A549 (cell line): ENCODE results near the gene ELAVL1. TPM values are rescaled to one million over a fixed set of nuclear protein-coding genes. Genes with fewer than 3 reads are reported as not detected.

Experiments
- ATAC-seq, 2 experiments: fragments of 200-7000 bp in 1 of 2; fragments of >200 bp in 1 of 2; cut with Nextera tagmentation in 1 of 2; cut with Tn5 transposase in 1 of 2; 3 replicates each; pipeline versions ENCODE4 v1.8.0 to v1.9.1; 2018 to 2020; ENCODE audit warnings: mild to moderate bottlenecking in 1 of 2, moderate library complexity in 1 of 2
- CTCF ChIA-PET: fragments of 300-600 bp; sonication (Branson Sonifier 250); formaldehyde crosslinking; extraction: SDS; loops from one replicate; lab custom pipeline; 2021; ENCODE audit warnings: antibody characterized with exemption, inconsistent platforms; lab: Yijun Ruan, JAX
- POLR2A ChIA-PET: fragments of 350-600 bp; formaldehyde crosslinking; extraction: SDS; loops from one replicate; lab custom pipeline; 2021; ENCODE audit warnings: antibody characterized with exemption, inconsistent platforms; lab: Yijun Ruan, JAX
- DNase-seq, 2 experiments: peaks; one replicate each; pipeline versions ENCODE4 v3.0.0 to v3.0.0-alpha.2; 2011 to 2016; ENCODE audit warnings: low read depth in 1 of 2, low spot score in 1 of 2
- FAIRE-seq: peaks from 2 replicates; lab custom pipeline; 2011; peaks lifted over from hg19 to GRCh38; lab: Jason Lieb, UNC
- H3K27ac ChIP-seq, 2 experiments: fragments of >200 bp; sonication (Bioruptor Twin); formaldehyde crosslinking; 3 replicates each; pipeline ENCODE4 v1.5.1; 2016 to 2017
- H3K4me1 ChIP-seq: fragments of >200 bp; sonication (Bioruptor Twin); formaldehyde crosslinking; 3 replicates; pipeline ENCODE4 v1.6.1; 2016
- H3K4me2 ChIP-seq: fragments of >200 bp; sonication (Bioruptor Twin); formaldehyde crosslinking; 3 replicates; pipeline ENCODE4 v1.6.1; 2016
- H3K4me3 ChIP-seq: fragments of >200 bp; sonication (Bioruptor Twin); formaldehyde crosslinking; 3 replicates; pipeline ENCODE4 v1.5.1; 2016
- H3K9me3 ChIP-seq: fragments of >200 bp; sonication (Bioruptor Twin); formaldehyde crosslinking; 3 replicates; pipeline ENCODE4 v1.6.1; 2016
- CBX2 ChIP-seq: fragments of 200-600 bp; sonication (generic); IDR thresholded peaks from 2 replicates; pipeline ENCODE4 v1.6.1; 2016; ENCODE audit warnings: low read depth, mild to moderate bottlenecking, borderline replicate concordance
- ESRRA ChIP-seq: fragments of 150-350 bp; IDR thresholded peaks from 2 replicates; pipeline ENCODE4 v1.6.1; 2014; ENCODE audit warnings: mild to moderate bottlenecking, low read length, borderline replicate concordance
- FOSB ChIP-seq: fragments of 250-450 bp; sonication (Bioruptor Pico); IDR thresholded peaks from 2 replicates; pipeline ENCODE4 v1.5.0; 2020; ENCODE audit warnings: mild to moderate bottlenecking, moderate library complexity
- FOSL2 ChIP-seq, 2 experiments: fragments of 450-650 bp in 1 of 2; fragments of >200 bp in 1 of 2; sonication (Bioruptor Twin) in 1 of 2; formaldehyde crosslinking; IDR thresholded peaks; 2 replicates each; pipeline versions ENCODE4 v1.5.0 to v1.6.1; 2016 to 2020; ENCODE audit warnings: mild to moderate bottlenecking in 1 of 2, moderate library complexity in 1 of 2
- FOXS1 ChIP-seq: fragments of 250-450 bp; sonication (Bioruptor Pico); IDR thresholded peaks from 2 replicates; pipeline ENCODE4 v1.5.0; 2020; ENCODE audit warnings: mild to moderate bottlenecking, moderate library complexity
- HOXB13 ChIP-seq: fragments of 250-450 bp; sonication (Bioruptor Pico); IDR thresholded peaks from 2 replicates; pipeline ENCODE4 v1.5.0; 2020; ENCODE audit warnings: low read depth, mild to moderate bottlenecking, moderate library complexity
- HOXB5 ChIP-seq: fragments of 250-450 bp; sonication (Bioruptor Pico); IDR thresholded peaks from 2 replicates; pipeline ENCODE4 v1.5.0; 2020; ENCODE audit warnings: mild to moderate bottlenecking, moderate library complexity
- KDM1A ChIP-seq: fragments of 200-600 bp; sonication (generic); IDR thresholded peaks from 2 replicates; pipeline ENCODE4 v1.6.1; 2016; ENCODE audit warnings: low read depth, mild to moderate bottlenecking
- MAFK ChIP-seq: fragments of 450-650 bp; IDR thresholded peaks from 2 replicates; pipeline ENCODE4 v1.6.1; 2014; ENCODE audit not compliant: partially characterized antibody
- MYC ChIP-seq: IDR thresholded peaks from 2 replicates; pipeline ENCODE4 v1.6.1; 2012; ENCODE audit warnings: mild to moderate bottlenecking, inconsistent platforms, low read length, improper control_type of control experiment, borderline replicate concordance
- NPAS2 ChIP-seq: fragments of 250-450 bp; sonication (Bioruptor Pico); IDR thresholded peaks from 2 replicates; pipeline ENCODE4 v1.8.0; 2022; ENCODE audit warnings: mild to moderate bottlenecking, moderate library complexity, borderline replicate concordance
- NR3C1 ChIP-seq: fragments of >200 bp; sonication (Bioruptor Twin); formaldehyde crosslinking; IDR thresholded peaks from 3 replicates; pipeline ENCODE4 v1.6.1; 2017
- PHF8 ChIP-seq: fragments of 200-600 bp; sonication (generic); IDR thresholded peaks from 2 replicates; pipeline ENCODE4 v1.6.1; 2016; ENCODE audit warnings: low read depth, mild to moderate bottlenecking, antibody characterized with exemption, moderate library complexity, borderline replicate concordance
- RAD21 ChIP-seq, 2 experiments: fragments of >200 bp in 1 of 2; sonication (Bioruptor Twin) in 1 of 2; formaldehyde crosslinking in 1 of 2; IDR thresholded peaks in 1 of 2; conservative IDR thresholded peaks in 1 of 2; 2 replicates in 1 of 2; 3 replicates in 1 of 2; pipeline ENCODE4 v1.6.1; 2012 to 2018; ENCODE audit warnings: inconsistent platforms in 1 of 2
- RFX5 ChIP-seq: fragments of 450-650 bp; IDR thresholded peaks from 2 replicates; pipeline ENCODE4 v1.7.1; 2014; ENCODE audit warnings: antibody characterized with exemption, mild to moderate bottlenecking, moderate library complexity
- SREBF2 ChIP-seq: fragments of 450-650 bp; IDR thresholded peaks from 2 replicates; pipeline ENCODE4 v1.6.1; 2014; ENCODE audit warnings: mild to moderate bottlenecking, moderate library complexity
- TFCP2L1 ChIP-seq: fragments of 250-450 bp; sonication (Bioruptor Pico); IDR thresholded peaks from 2 replicates; pipeline ENCODE4 v1.5.0; 2021; ENCODE audit warnings: mild to moderate bottlenecking
- ZC3H11A ChIP-seq: fragments of 450-650 bp; IDR thresholded peaks from 2 replicates; pipeline ENCODE4 v1.6.1; 2014; ENCODE audit warnings: antibody characterized with exemption, mild to moderate bottlenecking
- ZNF302 ChIP-seq: fragments of 250-450 bp; sonication (Bioruptor Pico); IDR thresholded peaks from 2 replicates; pipeline ENCODE4 v1.9.0; 2021; ENCODE audit warnings: inconsistent platforms, mild to moderate bottlenecking, moderate library complexity
- ZSCAN20 ChIP-seq: fragments of 250-450 bp; sonication (Bioruptor Pico); IDR thresholded peaks from 2 replicates; pipeline ENCODE4 v1.8.0; 2022; ENCODE audit warnings: mild to moderate bottlenecking, moderate library complexity
- WGBS: methylation state at CpG from one replicate; pipeline ENCODE4 v1.1.6; 2017; ENCODE audit errors: missing lambda C conversion rate; 5-methylcytosine and 5-hydroxymethylcytosine counted together
- polyA plus RNA-seq, 4 experiments: library from polyadenylated mRNA; depleted of rRNA in 3 of 4; stranded (reverse); fragments of >200 nt; fragmentation: RNase III in 1 of 4; extraction: RNeasy Plus Mini Kit Qiagen cat#74134 plus additional on column Dnase treatment in 1 of 4; gene quantifications; 2 replicates in 3 of 4; 3 replicates in 1 of 4; pipeline ENCODE4 v1.2.3, GENCODE V29; 2011 to 2017
- TF ChIP-seq, protein P1 (sequence below): fragments of 450-650 bp; IDR thresholded peaks from 2 replicates; pipeline ENCODE4 v1.6.1; 2014; ENCODE audit warnings: antibody characterized with exemption
- TF ChIP-seq, protein P2 (sequence below): fragments of 250-450 bp; sonication (Bioruptor Pico); IDR thresholded peaks from 2 replicates; pipeline ENCODE4 v1.5.0; 2020; ENCODE audit warnings: low read depth, mild to moderate bottlenecking, moderate library complexity
- TF ChIP-seq, protein P3 (sequence below): fragments of 150-350 bp; IDR thresholded peaks from 2 replicates; pipeline ENCODE4 v1.6.1; 2014; ENCODE audit warnings: low read depth, mild to moderate bottlenecking, low read length
- TF ChIP-seq, protein P4 (sequence below): IDR thresholded peaks from 2 replicates; pipeline ENCODE4 v1.6.1; 2012; ENCODE audit warnings: low read depth, borderline replicate concordance
- TF ChIP-seq, protein P5 (sequence below): fragments of 200-600 bp; sonication (generic); IDR thresholded peaks from 2 replicates; pipeline ENCODE4 v1.6.1; 2016; ENCODE audit warnings: antibody characterized with exemption, mild to moderate bottlenecking, moderate library complexity
- TF ChIP-seq, protein P6 (sequence below): fragments of >200 bp; sonication (Bioruptor Twin); formaldehyde crosslinking; IDR thresholded peaks from 3 replicates; pipeline ENCODE4 v1.6.1; 2016

The ELAVL1 gene
- polyA plus RNA-seq, 2 of the 4 experiments (the other 2 are of a cell fraction) = 39.3 to 55.6 TPM

DNA sequence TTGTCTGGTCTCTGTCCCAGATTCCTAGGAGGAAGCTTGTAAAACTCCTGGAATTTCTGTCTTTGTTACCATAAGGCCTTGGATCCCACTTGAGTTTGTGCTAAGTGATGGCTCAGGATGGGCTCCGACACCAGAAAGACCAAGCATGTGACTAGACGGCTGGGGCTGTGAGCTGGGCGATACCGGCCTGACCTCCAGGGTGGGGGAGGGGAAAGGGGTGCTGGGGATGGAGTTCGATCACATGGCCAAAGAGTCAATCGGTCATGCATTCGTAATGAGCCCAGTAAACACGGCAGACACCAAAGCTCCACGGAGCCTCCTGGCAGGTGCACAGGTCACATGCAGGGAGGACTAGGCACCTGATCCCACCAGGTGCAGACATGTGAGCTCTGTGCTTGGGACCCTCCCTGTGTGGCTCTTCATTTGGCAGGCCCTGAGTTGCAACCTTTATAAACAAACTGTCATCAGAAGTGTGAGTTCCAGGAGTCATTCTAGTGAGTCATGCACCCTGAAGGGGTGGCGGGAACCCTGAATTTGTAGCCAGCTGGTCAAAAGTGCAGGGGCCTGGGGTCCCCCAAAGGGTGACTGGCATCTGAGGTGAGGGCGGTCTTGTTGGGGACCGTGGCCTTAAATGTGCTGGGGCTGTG is 27.1 kb downstream of the ELAVL1 start:
- DNase-seq (no peak), FAIRE-seq (no peak), ATAC-seq (no peak)
- 90% methylated on average over 8 of the region's 12 CpGs for WGBS
- ChIA-PET CTCF (interaction anchor here (1.1 kb wide), 1 partner anchor 24 kb away, joined by 5 read pairs; no protein-coding TSS in a partner anchor), POLR2A (no interaction called here)
- Histone ChIP-seq H3K9me3 (no peaks in the 10 kb centered on the region), H3K4me1 (no peaks in the 10 kb centered on the region), H3K4me3 (no peak overlapping the region), H3K27ac (no peak overlapping the region), H3K4me2 (no peak overlapping the region)
- TF ChIP-seq, protein P1, sequence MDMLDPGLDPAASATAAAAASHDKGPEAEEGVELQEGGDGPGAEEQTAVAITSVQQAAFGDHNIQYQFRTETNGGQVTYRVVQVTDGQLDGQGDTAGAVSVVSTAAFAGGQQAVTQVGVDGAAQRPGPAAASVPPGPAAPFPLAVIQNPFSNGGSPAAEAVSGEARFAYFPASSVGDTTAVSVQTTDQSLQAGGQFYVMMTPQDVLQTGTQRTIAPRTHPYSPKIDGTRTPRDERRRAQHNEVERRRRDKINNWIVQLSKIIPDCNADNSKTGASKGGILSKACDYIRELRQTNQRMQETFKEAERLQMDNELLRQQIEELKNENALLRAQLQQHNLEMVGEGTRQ = no peak
- TF ChIP-seq PHF8 (no peak), FOSL2 (IDR thresholded peaks at IDR 0.05) (no peak), FOSL2 (CRISPR knock-in tag; IDR thresholded peaks at IDR 0.05) (no peak), ZNF302 (CRISPR knock-in tag) (no peak), ESRRA (no peak), MAFK (no peak), ZSCAN20 (CRISPR knock-in tag) (no peak), RFX5 (no peak), SREBF2 (no peak), KDM1A (no peak), FOXS1 (no peak), HOXB13 (no peak), NR3C1 (no peak), CBX2 (no peak)
- TF ChIP-seq, protein P2, sequence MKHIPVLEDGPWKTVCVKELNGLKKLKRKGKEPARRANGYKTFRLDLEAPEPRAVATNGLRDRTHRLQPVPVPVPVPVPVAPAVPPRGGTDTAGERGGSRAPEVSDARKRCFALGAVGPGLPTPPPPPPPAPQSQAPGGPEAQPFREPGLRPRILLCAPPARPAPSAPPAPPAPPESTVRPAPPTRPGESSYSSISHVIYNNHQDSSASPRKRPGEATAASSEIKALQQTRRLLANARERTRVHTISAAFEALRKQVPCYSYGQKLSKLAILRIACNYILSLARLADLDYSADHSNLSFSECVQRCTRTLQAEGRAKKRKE (CRISPR knock-in tag) = no peak
- TF ChIP-seq, protein P3, sequence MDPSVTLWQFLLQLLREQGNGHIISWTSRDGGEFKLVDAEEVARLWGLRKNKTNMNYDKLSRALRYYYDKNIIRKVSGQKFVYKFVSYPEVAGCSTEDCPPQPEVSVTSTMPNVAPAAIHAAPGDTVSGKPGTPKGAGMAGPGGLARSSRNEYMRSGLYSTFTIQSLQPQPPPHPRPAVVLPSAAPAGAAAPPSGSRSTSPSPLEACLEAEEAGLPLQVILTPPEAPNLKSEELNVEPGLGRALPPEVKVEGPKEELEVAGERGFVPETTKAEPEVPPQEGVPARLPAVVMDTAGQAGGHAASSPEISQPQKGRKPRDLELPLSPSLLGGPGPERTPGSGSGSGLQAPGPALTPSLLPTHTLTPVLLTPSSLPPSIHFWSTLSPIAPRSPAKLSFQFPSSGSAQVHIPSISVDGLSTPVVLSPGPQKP = no peak
- TF ChIP-seq, protein P4, sequence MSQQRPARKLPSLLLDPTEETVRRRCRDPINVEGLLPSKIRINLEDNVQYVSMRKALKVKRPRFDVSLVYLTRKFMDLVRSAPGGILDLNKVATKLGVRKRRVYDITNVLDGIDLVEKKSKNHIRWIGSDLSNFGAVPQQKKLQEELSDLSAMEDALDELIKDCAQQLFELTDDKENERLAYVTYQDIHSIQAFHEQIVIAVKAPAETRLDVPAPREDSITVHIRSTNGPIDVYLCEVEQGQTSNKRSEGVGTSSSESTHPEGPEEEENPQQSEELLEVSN = no peak
- TF ChIP-seq, protein P5, sequence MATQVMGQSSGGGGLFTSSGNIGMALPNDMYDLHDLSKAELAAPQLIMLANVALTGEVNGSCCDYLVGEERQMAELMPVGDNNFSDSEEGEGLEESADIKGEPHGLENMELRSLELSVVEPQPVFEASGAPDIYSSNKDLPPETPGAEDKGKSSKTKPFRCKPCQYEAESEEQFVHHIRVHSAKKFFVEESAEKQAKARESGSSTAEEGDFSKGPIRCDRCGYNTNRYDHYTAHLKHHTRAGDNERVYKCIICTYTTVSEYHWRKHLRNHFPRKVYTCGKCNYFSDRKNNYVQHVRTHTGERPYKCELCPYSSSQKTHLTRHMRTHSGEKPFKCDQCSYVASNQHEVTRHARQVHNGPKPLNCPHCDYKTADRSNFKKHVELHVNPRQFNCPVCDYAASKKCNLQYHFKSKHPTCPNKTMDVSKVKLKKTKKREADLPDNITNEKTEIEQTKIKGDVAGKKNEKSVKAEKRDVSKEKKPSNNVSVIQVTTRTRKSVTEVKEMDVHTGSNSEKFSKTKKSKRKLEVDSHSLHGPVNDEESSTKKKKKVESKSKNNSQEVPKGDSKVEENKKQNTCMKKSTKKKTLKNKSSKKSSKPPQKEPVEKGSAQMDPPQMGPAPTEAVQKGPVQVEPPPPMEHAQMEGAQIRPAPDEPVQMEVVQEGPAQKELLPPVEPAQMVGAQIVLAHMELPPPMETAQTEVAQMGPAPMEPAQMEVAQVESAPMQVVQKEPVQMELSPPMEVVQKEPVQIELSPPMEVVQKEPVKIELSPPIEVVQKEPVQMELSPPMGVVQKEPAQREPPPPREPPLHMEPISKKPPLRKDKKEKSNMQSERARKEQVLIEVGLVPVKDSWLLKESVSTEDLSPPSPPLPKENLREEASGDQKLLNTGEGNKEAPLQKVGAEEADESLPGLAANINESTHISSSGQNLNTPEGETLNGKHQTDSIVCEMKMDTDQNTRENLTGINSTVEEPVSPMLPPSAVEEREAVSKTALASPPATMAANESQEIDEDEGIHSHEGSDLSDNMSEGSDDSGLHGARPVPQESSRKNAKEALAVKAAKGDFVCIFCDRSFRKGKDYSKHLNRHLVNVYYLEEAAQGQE = no peak

DNA sequence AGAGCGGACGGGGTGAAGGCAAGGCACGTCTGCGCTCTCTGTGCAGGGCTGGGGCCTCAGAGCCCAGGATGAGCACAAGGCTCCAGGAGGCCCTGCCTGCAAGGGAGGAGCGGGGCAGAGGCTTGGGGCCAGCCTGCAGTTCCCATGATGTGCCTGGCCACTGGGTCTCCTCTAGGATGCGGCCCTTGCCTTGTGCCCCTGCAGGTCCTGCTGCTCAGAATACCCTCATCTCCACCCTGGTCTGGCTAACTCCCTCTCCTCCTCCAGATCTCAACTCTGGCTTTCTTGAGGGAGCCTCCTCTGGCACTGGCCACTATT is 27.8 kb downstream of the ELAVL1 start:
- CTCF ChIA-PET = interaction anchor here (1.1 kb wide), 1 partner anchor 24 kb away, joined by 5 read pairs; no protein-coding TSS in a partner anchor
- TF ChIP-seq RAD21 (conservative IDR thresholded peaks at IDR 0.05 in 1 of 2, IDR thresholded peaks at IDR 0.05 in 1 of 2) (no peak), KDM1A (no peak), FOSB (CRISPR knock-in tag) (no peak), NR3C1 (no peak), MYC (no peak), TFCP2L1 (CRISPR knock-in tag) (no peak), NPAS2 (CRISPR knock-in tag) (no peak), RFX5 (no peak), FOSL2 (IDR thresholded peaks at IDR 0.05) (no peak), FOSL2 (CRISPR knock-in tag; IDR thresholded peaks at IDR 0.05) (no peak), ESRRA (no peak), HOXB5 (CRISPR knock-in tag) (no peak), ZC3H11A (no peak)
- TF ChIP-seq, protein P6, sequence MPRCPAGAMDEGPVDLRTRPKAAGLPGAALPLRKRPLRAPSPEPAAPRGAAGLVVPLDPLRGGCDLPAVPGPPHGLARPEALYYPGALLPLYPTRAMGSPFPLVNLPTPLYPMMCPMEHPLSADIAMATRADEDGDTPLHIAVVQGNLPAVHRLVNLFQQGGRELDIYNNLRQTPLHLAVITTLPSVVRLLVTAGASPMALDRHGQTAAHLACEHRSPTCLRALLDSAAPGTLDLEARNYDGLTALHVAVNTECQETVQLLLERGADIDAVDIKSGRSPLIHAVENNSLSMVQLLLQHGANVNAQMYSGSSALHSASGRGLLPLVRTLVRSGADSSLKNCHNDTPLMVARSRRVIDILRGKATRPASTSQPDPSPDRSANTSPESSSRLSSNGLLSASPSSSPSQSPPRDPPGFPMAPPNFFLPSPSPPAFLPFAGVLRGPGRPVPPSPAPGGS = no peak
- TF ChIP-seq, protein P3 = no peak

More for the DNA sequence above, 27.8 kb downstream of the ELAVL1 start:
- no peaks in the 10 kb centered on the region for H3K4me1 ChIP-seq
- no peak overlapping the region for H3K4me3 ChIP-seq
- H3K27ac ChIP-seq = no peak overlapping the region
- ATAC-seq = no peak
- no peaks in the 10 kb centered on the region for H3K9me3 ChIP-seq
- POLR2A ChIA-PET = no interaction called here
- no peak for DNase-seq
- WGBS = 98% methylated on average over 6 of the region's 6 CpGs
- no peak for FAIRE-seq
- H3K4me2 ChIP-seq = no peak overlapping the region
